Measurements from ENCODE around the gene UCN2. TPM values are rescaled to one million over a fixed set of nuclear protein-coding genes. Genes with fewer than 3 reads are reported as not detected.

The UCN2 gene
- polyA plus RNA-seq, 2 of the 4 experiments (the other 2 are of a cell fraction), result 4.0 to 15.9 TPM

- Histone ChIP-seq H3K9me3 (no peaks in the 10 kb centered on the region), H3K4me2 (peak overlapping the region; percentile 96), H3K27ac (peak overlapping the region; percentile 99 to 100), H3K4me1 (peaks cover 57% of the 10 kb centered on the region), H3K4me3 (no peak overlapping the region)
- no peak for FAIRE-seq
- TF ChIP-seq GATA3 (IDR thresholded peaks at IDR 0.05; ENCODE audit: borderline replicate concordance) (no peak), FOXS1 (CRISPR knock-in tag; IDR thresholded peaks at IDR 0.05) (no peak), POLR2A (IDR thresholded peaks at IDR 0.05; ENCODE audit: low read length) (no peak), EHF (CRISPR knock-in tag; IDR thresholded peaks at IDR 0.05) (no peak)
- ChIA-PET CTCF (interaction anchor here (0.8 to 4.6 kb wide), 7 partner anchors 13 to 59 kb away, joined by 3 to 19 read pairs (median 5); partner anchors contain the start of genes SLC26A6, UCN2 and UQCRC1), POLR2A (no interaction called here)
- DNase-seq (ENCODE audit: low read depth in 1 of 2, low spot score in 1 of 2), result no peak
- 95% methylated on average over 6 of the region's 6 CpGs for WGBS (ENCODE audit: missing lambda C conversion rate)
- no peak for ATAC-seq
These were observed 33.8 kb upstream of the UCN2 start for GRCh38 chr3:48597408-48597800.

DNA sequence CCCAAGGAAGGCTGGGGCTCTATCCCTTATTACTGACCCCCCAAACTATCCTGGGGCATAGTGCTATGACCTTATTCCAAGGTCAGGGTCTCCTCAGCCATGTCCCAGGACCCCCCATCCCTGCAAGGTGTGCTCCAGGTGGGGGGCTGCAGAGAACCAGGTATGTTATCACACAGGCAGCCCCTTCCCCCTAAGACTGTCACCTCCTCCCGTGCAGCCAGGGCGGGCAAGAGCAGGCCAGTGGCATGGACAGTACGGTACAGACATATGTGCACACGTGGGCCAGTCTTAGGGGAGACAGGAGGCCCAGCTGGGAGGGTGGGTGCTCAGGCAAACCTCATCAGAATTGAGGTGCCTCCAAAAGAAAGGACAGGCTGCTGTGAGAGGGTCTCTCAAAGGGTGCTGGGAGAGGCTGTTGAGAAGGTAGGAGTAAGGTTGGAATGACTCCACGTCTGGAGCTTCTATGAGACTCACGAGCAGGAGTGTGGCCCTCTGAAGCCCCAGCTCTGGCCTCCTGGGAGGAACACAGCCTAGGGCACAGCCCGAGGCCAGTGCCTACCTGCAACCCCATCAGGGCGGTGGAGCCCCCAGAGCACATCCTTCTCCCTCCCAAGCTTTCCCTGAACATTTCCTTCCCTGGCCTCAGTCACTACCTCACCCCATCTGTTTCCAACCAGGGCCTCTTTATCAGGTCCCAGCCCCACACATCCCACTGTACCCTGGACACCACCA, 33.3 kb upstream of the UCN2 start:
- no peak for ATAC-seq
- Histone ChIP-seq H3K27ac (peak overlapping the region; percentile 99 to 100), H3K4me3 (no peak overlapping the region), H3K4me2 (peak overlapping the region; percentile 96), H3K9me3 (no peaks in the 10 kb centered on the region), H3K4me1 (peaks cover 63% of the 10 kb centered on the region)
- FAIRE-seq, result no peak
- 90% methylated on average over 8 of the region's 8 CpGs for WGBS (ENCODE audit: missing lambda C conversion rate)
- no peak for DNase-seq (ENCODE audit: low read depth in 1 of 2, low spot score in 1 of 2)
- ChIA-PET CTCF (interaction anchor here (1.3 to 4.6 kb wide), 3 partner anchors 13 to 59 kb away, joined by 5 to 19 read pairs (median 5); partner anchors contain the start of genes SLC26A6 and UQCRC1), POLR2A (interaction anchor here (1.2 to 1.3 kb wide), 2 partner anchors 13 to 66 kb away, joined by 3 to 5 read pairs; partner anchors contain the start of genes CELSR3 and UQCRC1)
- no peak for TF ChIP-seq KDM5A (IDR thresholded peaks at IDR 0.05)
- TF ChIP-seq, protein P1, sequence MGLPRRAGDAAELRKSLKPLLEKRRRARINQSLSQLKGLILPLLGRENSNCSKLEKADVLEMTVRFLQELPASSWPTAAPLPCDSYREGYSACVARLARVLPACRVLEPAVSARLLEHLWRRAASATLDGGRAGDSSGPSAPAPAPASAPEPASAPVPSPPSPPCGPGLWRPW (IDR thresholded peaks at IDR 0.05), result no peak
- TF ChIP-seq ZSCAN20 (CRISPR knock-in tag; IDR thresholded peaks at IDR 0.05), result no peak
- TF ChIP-seq, protein P2, sequence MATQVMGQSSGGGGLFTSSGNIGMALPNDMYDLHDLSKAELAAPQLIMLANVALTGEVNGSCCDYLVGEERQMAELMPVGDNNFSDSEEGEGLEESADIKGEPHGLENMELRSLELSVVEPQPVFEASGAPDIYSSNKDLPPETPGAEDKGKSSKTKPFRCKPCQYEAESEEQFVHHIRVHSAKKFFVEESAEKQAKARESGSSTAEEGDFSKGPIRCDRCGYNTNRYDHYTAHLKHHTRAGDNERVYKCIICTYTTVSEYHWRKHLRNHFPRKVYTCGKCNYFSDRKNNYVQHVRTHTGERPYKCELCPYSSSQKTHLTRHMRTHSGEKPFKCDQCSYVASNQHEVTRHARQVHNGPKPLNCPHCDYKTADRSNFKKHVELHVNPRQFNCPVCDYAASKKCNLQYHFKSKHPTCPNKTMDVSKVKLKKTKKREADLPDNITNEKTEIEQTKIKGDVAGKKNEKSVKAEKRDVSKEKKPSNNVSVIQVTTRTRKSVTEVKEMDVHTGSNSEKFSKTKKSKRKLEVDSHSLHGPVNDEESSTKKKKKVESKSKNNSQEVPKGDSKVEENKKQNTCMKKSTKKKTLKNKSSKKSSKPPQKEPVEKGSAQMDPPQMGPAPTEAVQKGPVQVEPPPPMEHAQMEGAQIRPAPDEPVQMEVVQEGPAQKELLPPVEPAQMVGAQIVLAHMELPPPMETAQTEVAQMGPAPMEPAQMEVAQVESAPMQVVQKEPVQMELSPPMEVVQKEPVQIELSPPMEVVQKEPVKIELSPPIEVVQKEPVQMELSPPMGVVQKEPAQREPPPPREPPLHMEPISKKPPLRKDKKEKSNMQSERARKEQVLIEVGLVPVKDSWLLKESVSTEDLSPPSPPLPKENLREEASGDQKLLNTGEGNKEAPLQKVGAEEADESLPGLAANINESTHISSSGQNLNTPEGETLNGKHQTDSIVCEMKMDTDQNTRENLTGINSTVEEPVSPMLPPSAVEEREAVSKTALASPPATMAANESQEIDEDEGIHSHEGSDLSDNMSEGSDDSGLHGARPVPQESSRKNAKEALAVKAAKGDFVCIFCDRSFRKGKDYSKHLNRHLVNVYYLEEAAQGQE (IDR thresholded peaks at IDR 0.05), result no peak
- TF ChIP-seq E2F6 (IDR thresholded peaks at IDR 0.05; ENCODE audit: borderline replicate concordance, low read depth), result no peak
- no peak for TF ChIP-seq HDAC2 (IDR thresholded peaks at IDR 0.05)
- TF ChIP-seq MAZ (IDR thresholded peaks at IDR 0.05; ENCODE audit: borderline replicate concordance, low read depth, low read length), result no peak
- no peak for TF ChIP-seq MAX (IDR thresholded peaks at IDR 0.05)
- no peak for TF ChIP-seq MAFK (IDR thresholded peaks at IDR 0.05; ENCODE audit: partially characterized antibody)
- no peak for TF ChIP-seq RAD21 (conservative IDR thresholded peaks at IDR 0.05 in 1 of 2, IDR thresholded peaks at IDR 0.05 in 1 of 2)
- no peak for TF ChIP-seq HEYL (CRISPR knock-in tag; IDR thresholded peaks at IDR 0.05)

GRCh38 chr3:48596157-48596556, 32.6 kb upstream of the UCN2 start:
- ATAC-seq, result peak; percentile 12
- ChIA-PET POLR2A (interaction anchor here (1.2 to 1.3 kb wide), 2 partner anchors 13 to 67 kb away, joined by 3 to 5 read pairs; partner anchors contain the start of genes CELSR3 and UQCRC1), CTCF (interaction anchor here (1.3 to 4.6 kb wide), 2 partner anchors 14 to 39 kb away, joined by 5 to 19 read pairs; partner anchors contain the start of genes SLC26A6 and UQCRC1)
- H3K9me3 ChIP-seq, result no peaks in the 10 kb centered on the region
- peak; percentile 13 for FAIRE-seq
- WGBS (ENCODE audit: missing lambda C conversion rate), result 16% methylated on average over 4 of the region's 5 CpGs
- no peak overlapping the region for H3K4me3 ChIP-seq
- H3K4me2 ChIP-seq, result peak overlapping the region; percentile 96
- 0 out of 2 replicates have a peak, but pooled peaks have one; percentile 0 for TF ChIP-seq MAX (IDR thresholded peaks at IDR 0.05)
- no peak for TF ChIP-seq SREBF2 (IDR thresholded peaks at IDR 0.05)
- H3K27ac ChIP-seq, result peak overlapping the region; percentile 99 to 100
- peaks cover 70% of the 10 kb centered on the region for H3K4me1 ChIP-seq
- no peak for DNase-seq (ENCODE audit: low read depth in 1 of 2, low spot score in 1 of 2)

Measured in A549 (cell line).